WTC11 (cell line): ENCODE measurements around the gene NTRK3. TPM values are rescaled to one million over a fixed set of nuclear protein-coding genes. Genes with fewer than 3 reads are reported as not detected.

Source experiments
- ATAC-seq: fragments of 200-7000 bp; cut with Tn5 transposase; 2 replicates; pipeline ENCODE4 v1.10.0; 2021; ENCODE audit warnings: mild to moderate bottlenecking, moderate library complexity
- CTCF ChIA-PET: fragments of 300-600 bp; sonication (Branson Sonifier 250); formaldehyde crosslinking; loops from one replicate; lab custom pipeline; 2021; ENCODE audit warnings: antibody characterized with exemption; lab: Charles Lee
- POLR2A ChIA-PET: fragments of 350-600 bp; sonication (Branson Sonifier 250); formaldehyde crosslinking; loops from one replicate; lab custom pipeline; 2021; ENCODE audit warnings: antibody characterized with exemption; lab: Charles Lee
- DNase-seq: peaks from one replicate; pipeline ENCODE4 v3.0.0; 2021; ENCODE audit warnings: low spot score
- H3K27ac Mint-ChIP-seq: 2 replicates; pipeline ENCODE4 v1.8.0; 2021; ENCODE audit warnings: mixed read lengths
- H3K27me3 Mint-ChIP-seq: 2 replicates; pipeline ENCODE4 v1.8.0; 2021; ENCODE audit warnings: low read depth, mild to moderate bottlenecking, moderate library complexity, mixed read lengths
- H3K36me3 Mint-ChIP-seq: 2 replicates; pipeline ENCODE4 v1.8.0; 2021; ENCODE audit warnings: mixed read lengths
- H3K4me1 Mint-ChIP-seq: 2 replicates; pipeline ENCODE4 v1.8.0; 2022; ENCODE audit warnings: mixed read lengths
- H3K4me3 Mint-ChIP-seq: 2 replicates; pipeline ENCODE4 v1.8.0; 2021; ENCODE audit warnings: mild to moderate bottlenecking, moderate library complexity, mixed read lengths
- H3K9me3 Mint-ChIP-seq: 2 replicates; pipeline ENCODE4 v1.8.0; 2021; ENCODE audit warnings: mixed read lengths
- ESRRA ChIP-seq: sonication (generic); formaldehyde crosslinking; IDR thresholded peaks from 2 replicates; pipeline ENCODE4 v1.8.1; 2022; ENCODE audit warnings: mild to moderate bottlenecking, missing genetic modification reagents, borderline replicate concordance
- FOXK1 ChIP-seq: sonication (generic); formaldehyde crosslinking; IDR thresholded peaks from 2 replicates; pipeline ENCODE4 v1.8.0; 2022; ENCODE audit warnings: mild to moderate bottlenecking, moderate library complexity, missing genetic modification reagents
- GABPB1 ChIP-seq: sonication (generic); formaldehyde crosslinking; IDR thresholded peaks from 2 replicates; pipeline ENCODE4 v1.8.1; 2023; ENCODE audit warnings: mild to moderate bottlenecking, missing genetic modification reagents
- KAT7 ChIP-seq: sonication (generic); formaldehyde crosslinking; IDR thresholded peaks from 2 replicates; pipeline ENCODE4 v1.8.1; 2023; ENCODE audit warnings: missing genetic modification reagents, mild to moderate bottlenecking, borderline replicate concordance
- NFATC4 ChIP-seq: fragments of 250-450 bp; sonication (Bioruptor Pico); IDR thresholded peaks from 2 replicates; pipeline ENCODE4 v1.9.0; 2021; ENCODE audit warnings: mild to moderate bottlenecking
- NFYB ChIP-seq: sonication (generic); formaldehyde crosslinking; conservative IDR thresholded peaks from 2 replicates; pipeline ENCODE4 v1.8.0; 2022; ENCODE audit warnings: low read depth, missing genetic modification reagents
- PRDM15 ChIP-seq: sonication (generic); formaldehyde crosslinking; IDR thresholded peaks from 2 replicates; pipeline ENCODE4 v1.8.0; 2022; ENCODE audit warnings: missing genetic modification reagents
- RELA ChIP-seq: sonication (generic); formaldehyde crosslinking; IDR thresholded peaks from 2 replicates; pipeline ENCODE4 v1.8.1; 2022; ENCODE audit warnings: missing genetic modification reagents, mild to moderate bottlenecking, borderline replicate concordance
- SMAD4 ChIP-seq: sonication (generic); formaldehyde crosslinking; IDR thresholded peaks from 2 replicates; pipeline ENCODE4 v1.8.0; 2022; ENCODE audit warnings: mild to moderate bottlenecking, missing genetic modification reagents
- SOX15 ChIP-seq: fragments of 250-450 bp; sonication (Bioruptor Pico); IDR thresholded peaks from 2 replicates; pipeline ENCODE4 v1.9.0; 2021; ENCODE audit warnings: mild to moderate bottlenecking
- TEAD4 ChIP-seq: sonication (generic); formaldehyde crosslinking; IDR thresholded peaks from 2 replicates; pipeline ENCODE4 v1.8.0; 2022; ENCODE audit warnings: mild to moderate bottlenecking, missing genetic modification reagents
- ZBTB21 ChIP-seq: sonication (generic); formaldehyde crosslinking; IDR thresholded peaks from 2 replicates; pipeline ENCODE4 v1.8.1; 2023; ENCODE audit warnings: mild to moderate bottlenecking, missing genetic modification reagents, borderline replicate concordance
- ZNF263 ChIP-seq: sonication (generic); formaldehyde crosslinking; IDR thresholded peaks from 2 replicates; pipeline ENCODE4 v1.8.1; 2022; ENCODE audit warnings: low read depth, mild to moderate bottlenecking, moderate library complexity, missing genetic modification reagents
- ZNF317 ChIP-seq: sonication (generic); formaldehyde crosslinking; IDR thresholded peaks from 2 replicates; pipeline ENCODE4 v1.8.1; 2023; ENCODE audit warnings: low read depth, mild to moderate bottlenecking, moderate library complexity, missing genetic modification reagents, borderline replicate concordance
- ZNF423 ChIP-seq: fragments of 250-450 bp; sonication (Bioruptor Pico); IDR thresholded peaks from 2 replicates; pipeline ENCODE4 v2.1.2; 2022; ENCODE audit warnings: mild to moderate bottlenecking, moderate library complexity
- ZNF532 ChIP-seq: fragments of 250-450 bp; sonication (Bioruptor Pico); IDR thresholded peaks from 2 replicates; pipeline ENCODE4 v1.9.0; 2021; ENCODE audit warnings: mild to moderate bottlenecking, borderline replicate concordance
- ZNF671 ChIP-seq: fragments of 250-450 bp; sonication (Bioruptor Pico); IDR thresholded peaks from 2 replicates; pipeline ENCODE4 v1.8.0; 2021; ENCODE audit warnings: mild to moderate bottlenecking
- total RNA-seq: library from RNA; stranded (reverse); gene quantifications from 3 replicates; pipeline ENCODE4 v1.2.3, GENCODE V29; 2021
- TF ChIP-seq, protein P1 (sequence below): sonication (generic); formaldehyde crosslinking; IDR thresholded peaks from 2 replicates; pipeline ENCODE4 v1.8.1; 2023; ENCODE audit warnings: mild to moderate bottlenecking, missing genetic modification reagents
- TF ChIP-seq, protein P2 (sequence below): sonication (generic); formaldehyde crosslinking; IDR thresholded peaks from 2 replicates; pipeline ENCODE4 v1.8.1; 2022; ENCODE audit warnings: low read depth, mild to moderate bottlenecking, moderate library complexity, missing genetic modification reagents, borderline replicate concordance
- TF ChIP-seq, protein P3 (sequence below): sonication (generic); formaldehyde crosslinking; IDR thresholded peaks from 2 replicates; pipeline ENCODE4 v1.8.1; 2023; ENCODE audit warnings: mild to moderate bottlenecking, missing genetic modification reagents, borderline replicate concordance
- TF ChIP-seq, protein P4 (sequence below): sonication (generic); formaldehyde crosslinking; IDR thresholded peaks from 2 replicates; pipeline ENCODE4 v1.8.1; 2022; ENCODE audit warnings: mild to moderate bottlenecking, missing genetic modification reagents, moderate library complexity, borderline replicate concordance

Gene NTRK3
- total RNA-seq, 1 experiment from 2014 or later, result 12.3 TPM

DNA sequence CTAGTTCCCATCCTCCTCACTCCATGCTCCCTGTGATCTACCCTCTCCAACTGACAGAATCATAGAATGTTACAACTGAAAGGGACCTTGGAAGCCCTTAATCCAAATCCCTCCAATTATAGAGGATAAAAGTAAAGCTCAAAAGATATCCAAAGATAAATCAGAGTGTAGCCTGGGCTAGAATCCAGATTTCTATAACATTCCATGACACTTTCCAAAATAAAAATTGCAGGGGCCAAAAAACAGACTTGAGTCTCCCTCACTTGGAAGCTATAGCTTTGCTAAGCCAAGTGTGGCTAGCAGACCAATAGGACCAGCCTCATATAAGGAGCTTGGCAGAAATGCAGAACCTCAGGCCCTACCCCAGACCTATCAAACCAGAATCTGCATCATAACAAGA is 148.1 kb downstream of the NTRK3 start:
- no peak overlapping the region for H3K4me3 Mint-ChIP-seq
- TF ChIP-seq, protein P1, sequence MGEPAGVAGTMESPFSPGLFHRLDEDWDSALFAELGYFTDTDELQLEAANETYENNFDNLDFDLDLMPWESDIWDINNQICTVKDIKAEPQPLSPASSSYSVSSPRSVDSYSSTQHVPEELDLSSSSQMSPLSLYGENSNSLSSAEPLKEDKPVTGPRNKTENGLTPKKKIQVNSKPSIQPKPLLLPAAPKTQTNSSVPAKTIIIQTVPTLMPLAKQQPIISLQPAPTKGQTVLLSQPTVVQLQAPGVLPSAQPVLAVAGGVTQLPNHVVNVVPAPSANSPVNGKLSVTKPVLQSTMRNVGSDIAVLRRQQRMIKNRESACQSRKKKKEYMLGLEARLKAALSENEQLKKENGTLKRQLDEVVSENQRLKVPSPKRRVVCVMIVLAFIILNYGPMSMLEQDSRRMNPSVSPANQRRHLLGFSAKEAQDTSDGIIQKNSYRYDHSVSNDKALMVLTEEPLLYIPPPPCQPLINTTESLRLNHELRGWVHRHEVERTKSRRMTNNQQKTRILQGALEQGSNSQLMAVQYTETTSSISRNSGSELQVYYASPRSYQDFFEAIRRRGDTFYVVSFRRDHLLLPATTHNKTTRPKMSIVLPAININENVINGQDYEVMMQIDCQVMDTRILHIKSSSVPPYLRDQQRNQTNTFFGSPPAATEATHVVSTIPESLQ (CRISPR knock-in tag), result no peak
- no peak for TF ChIP-seq ZBTB21
- TF ChIP-seq GABPB1 (CRISPR knock-in tag), result no peak
- TF ChIP-seq, protein P2, sequence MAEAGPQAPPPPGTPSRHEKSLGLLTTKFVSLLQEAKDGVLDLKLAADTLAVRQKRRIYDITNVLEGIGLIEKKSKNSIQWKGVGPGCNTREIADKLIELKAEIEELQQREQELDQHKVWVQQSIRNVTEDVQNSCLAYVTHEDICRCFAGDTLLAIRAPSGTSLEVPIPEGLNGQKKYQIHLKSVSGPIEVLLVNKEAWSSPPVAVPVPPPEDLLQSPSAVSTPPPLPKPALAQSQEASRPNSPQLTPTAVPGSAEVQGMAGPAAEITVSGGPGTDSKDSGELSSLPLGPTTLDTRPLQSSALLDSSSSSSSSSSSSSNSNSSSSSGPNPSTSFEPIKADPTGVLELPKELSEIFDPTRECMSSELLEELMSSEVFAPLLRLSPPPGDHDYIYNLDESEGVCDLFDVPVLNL (CRISPR knock-in tag), result no peak
- no peak for TF ChIP-seq ZNF671 (CRISPR knock-in tag)
- no peak for TF ChIP-seq ESRRA (CRISPR knock-in tag)
- TF ChIP-seq, protein P3, sequence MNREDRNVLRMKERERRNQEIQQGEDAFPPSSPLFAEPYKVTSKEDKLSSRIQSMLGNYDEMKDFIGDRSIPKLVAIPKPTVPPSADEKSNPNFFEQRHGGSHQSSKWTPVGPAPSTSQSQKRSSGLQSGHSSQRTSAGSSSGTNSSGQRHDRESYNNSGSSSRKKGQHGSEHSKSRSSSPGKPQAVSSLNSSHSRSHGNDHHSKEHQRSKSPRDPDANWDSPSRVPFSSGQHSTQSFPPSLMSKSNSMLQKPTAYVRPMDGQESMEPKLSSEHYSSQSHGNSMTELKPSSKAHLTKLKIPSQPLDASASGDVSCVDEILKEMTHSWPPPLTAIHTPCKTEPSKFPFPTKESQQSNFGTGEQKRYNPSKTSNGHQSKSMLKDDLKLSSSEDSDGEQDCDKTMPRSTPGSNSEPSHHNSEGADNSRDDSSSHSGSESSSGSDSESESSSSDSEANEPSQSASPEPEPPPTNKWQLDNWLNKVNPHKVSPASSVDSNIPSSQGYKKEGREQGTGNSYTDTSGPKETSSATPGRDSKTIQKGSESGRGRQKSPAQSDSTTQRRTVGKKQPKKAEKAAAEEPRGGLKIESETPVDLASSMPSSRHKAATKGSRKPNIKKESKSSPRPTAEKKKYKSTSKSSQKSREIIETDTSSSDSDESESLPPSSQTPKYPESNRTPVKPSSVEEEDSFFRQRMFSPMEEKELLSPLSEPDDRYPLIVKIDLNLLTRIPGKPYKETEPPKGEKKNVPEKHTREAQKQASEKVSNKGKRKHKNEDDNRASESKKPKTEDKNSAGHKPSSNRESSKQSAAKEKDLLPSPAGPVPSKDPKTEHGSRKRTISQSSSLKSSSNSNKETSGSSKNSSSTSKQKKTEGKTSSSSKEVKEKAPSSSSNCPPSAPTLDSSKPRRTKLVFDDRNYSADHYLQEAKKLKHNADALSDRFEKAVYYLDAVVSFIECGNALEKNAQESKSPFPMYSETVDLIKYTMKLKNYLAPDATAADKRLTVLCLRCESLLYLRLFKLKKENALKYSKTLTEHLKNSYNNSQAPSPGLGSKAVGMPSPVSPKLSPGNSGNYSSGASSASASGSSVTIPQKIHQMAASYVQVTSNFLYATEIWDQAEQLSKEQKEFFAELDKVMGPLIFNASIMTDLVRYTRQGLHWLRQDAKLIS (CRISPR knock-in tag), result no peak
- TF ChIP-seq FOXK1 (CRISPR knock-in tag), result no peak
- no peak for TF ChIP-seq ZNF317
- no peak for TF ChIP-seq ZNF263 (CRISPR knock-in tag)
- TF ChIP-seq ZNF423, result no peak
- TF ChIP-seq, all 79 proteins: peak for 0
- Mint-ChIP-seq H3K27me3 (0 out of 2 replicates have a peak, but pooled peaks cover 3% of the 10 kb centered on the region), H3K9me3 (no peaks in the 10 kb centered on the region), H3K4me1 (peaks cover 16% of the 10 kb centered on the region), H3K36me3 (no peaks in the 10 kb centered on the region), H3K27ac (no peak overlapping the region)
- ATAC-seq (no peak), DNase-seq (no peak)
- ChIA-PET POLR2A (no interaction called here), CTCF (no interaction called here)

DNA sequence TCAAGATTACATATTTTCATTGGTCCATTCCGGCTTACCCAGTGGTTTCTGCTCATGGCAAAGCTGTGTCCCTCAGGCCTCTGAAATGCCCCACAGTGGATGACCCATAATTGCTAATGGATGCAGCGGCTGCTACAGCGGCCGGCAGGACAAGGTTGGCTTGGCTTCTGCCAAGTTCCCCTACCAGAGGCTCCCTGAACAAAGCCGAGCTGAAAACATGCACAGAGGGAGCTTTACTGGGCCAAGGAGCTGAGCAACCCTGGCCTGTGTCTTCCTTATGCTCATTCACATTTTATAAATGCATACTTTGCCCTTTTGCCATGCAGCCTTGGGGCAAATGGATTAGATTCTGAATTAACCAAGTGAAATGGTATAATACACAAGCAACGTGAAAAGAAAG is 150.5 kb downstream of the NTRK3 start:
- H3K27me3 Mint-ChIP-seq, result 0 out of 2 replicates have a peak, but pooled peaks cover 3% of the 10 kb centered on the region
- ATAC-seq, result no peak

More for the DNA sequence above, 150.5 kb downstream of the NTRK3 start:
- H3K9me3 Mint-ChIP-seq, result no peaks in the 10 kb centered on the region
- H3K4me1 Mint-ChIP-seq, result peaks cover 16% of the 10 kb centered on the region
- TF ChIP-seq, protein P4, sequence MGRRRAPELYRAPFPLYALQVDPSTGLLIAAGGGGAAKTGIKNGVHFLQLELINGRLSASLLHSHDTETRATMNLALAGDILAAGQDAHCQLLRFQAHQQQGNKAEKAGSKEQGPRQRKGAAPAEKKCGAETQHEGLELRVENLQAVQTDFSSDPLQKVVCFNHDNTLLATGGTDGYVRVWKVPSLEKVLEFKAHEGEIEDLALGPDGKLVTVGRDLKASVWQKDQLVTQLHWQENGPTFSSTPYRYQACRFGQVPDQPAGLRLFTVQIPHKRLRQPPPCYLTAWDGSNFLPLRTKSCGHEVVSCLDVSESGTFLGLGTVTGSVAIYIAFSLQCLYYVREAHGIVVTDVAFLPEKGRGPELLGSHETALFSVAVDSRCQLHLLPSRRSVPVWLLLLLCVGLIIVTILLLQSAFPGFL (CRISPR knock-in tag), result no peak
- TF ChIP-seq SOX15 (CRISPR knock-in tag) (no peak), TEAD4 (CRISPR knock-in tag) (no peak), ZNF532 (CRISPR knock-in tag) (no peak), RELA (no peak), SMAD4 (CRISPR knock-in tag) (no peak), KAT7 (CRISPR knock-in tag) (no peak), PRDM15 (CRISPR knock-in tag) (no peak), NFYB (CRISPR knock-in tag) (no peak), NFATC4 (CRISPR knock-in tag) (no peak)
- TF ChIP-seq, all 79 proteins: peak for 0
- Mint-ChIP-seq H3K27ac (no peak overlapping the region), H3K4me3 (no peak overlapping the region), H3K36me3 (no peaks in the 10 kb centered on the region)
- ChIA-PET POLR2A (no interaction called here), CTCF (no interaction called here)
- no peak for DNase-seq
